Fibroblast of lung (primary cell): Measurements from ENCODE around the gene TMCO2.

Experiments
- EZH2 ChIP-seq: IDR thresholded peaks from 2 replicates; pipeline ENCODE4 v1.5.1; 2012; ENCODE audit warnings: low read length, control low read depth, mild to moderate bottlenecking; ENCODE audit errors: missing control alignments
- TF ChIP-seq, protein P1 (sequence below), 2 donors: IDR thresholded peaks in 1 of 2; conservative IDR thresholded peaks in 1 of 2; 1 replicate in 1 of 2; 2 replicates in 1 of 2; pipeline ENCODE4 v1.5.1; 2011 to 2012; ENCODE audit warnings: low read length in 2 of 2, control low read depth in 1 of 2, inconsistent platforms in 1 of 2, low read depth in 1 of 2, mild to moderate bottlenecking in 1 of 2

DNA sequence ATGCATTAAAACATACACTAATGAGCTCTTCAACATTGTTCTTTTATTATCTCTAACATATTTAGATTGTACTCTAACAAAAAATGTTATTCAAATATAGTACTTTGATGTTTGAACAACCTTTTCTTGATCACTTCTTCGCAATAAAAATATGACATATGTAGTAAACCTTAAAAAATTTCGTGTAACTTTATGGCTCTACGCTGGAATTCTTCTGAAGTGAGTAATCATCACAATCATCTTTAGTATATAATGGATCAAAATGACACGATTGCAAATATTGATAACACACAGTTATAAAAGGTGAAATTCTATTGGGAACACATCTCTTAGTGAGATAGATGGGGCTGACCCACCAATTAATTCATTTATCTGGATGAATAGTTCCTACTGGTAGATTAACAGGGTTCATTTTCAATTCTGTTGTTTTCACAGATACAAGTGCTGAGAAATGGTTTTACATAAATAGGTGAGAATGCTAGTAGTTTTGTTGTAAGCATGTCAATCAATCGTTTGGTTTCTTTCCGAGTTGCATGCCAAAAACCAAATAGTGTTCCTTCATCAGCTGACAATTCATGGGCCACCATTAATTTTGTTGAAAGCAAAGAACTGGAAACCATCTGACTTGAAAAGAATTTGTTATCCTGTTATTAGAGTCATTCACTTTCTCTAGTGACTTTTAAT, 8.8 kb downstream of the TMCO2 start:
- TF ChIP-seq, protein P1, sequence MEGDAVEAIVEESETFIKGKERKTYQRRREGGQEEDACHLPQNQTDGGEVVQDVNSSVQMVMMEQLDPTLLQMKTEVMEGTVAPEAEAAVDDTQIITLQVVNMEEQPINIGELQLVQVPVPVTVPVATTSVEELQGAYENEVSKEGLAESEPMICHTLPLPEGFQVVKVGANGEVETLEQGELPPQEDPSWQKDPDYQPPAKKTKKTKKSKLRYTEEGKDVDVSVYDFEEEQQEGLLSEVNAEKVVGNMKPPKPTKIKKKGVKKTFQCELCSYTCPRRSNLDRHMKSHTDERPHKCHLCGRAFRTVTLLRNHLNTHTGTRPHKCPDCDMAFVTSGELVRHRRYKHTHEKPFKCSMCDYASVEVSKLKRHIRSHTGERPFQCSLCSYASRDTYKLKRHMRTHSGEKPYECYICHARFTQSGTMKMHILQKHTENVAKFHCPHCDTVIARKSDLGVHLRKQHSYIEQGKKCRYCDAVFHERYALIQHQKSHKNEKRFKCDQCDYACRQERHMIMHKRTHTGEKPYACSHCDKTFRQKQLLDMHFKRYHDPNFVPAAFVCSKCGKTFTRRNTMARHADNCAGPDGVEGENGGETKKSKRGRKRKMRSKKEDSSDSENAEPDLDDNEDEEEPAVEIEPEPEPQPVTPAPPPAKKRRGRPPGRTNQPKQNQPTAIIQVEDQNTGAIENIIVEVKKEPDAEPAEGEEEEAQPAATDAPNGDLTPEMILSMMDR (conservative IDR thresholded peaks at IDR 0.05 in 1 of 2, IDR thresholded peaks at IDR 0.05 in 1 of 2; ENCODE audit: low read depth in 1 of 2, low read length in 2 of 2), result no peak
- TF ChIP-seq EZH2, result no peak
